Superior temporal gyrus (tissue), 1 donor: Measurements from ENCODE around the gene ZNF839.
A peak's percentile ranks its signal among the peaks of the same experiment; 100 is the strongest.
"Not testable (repeated sequence)": the region's sequence is repeated elsewhere in the genome, so short reads cannot be mapped to it uniquely, and the experiment has no call there.

ENCODE experiments used
- DNase-seq: peaks from one replicate; pipeline ENCODE4 v3.0.0-alpha.2; 2016; ENCODE audit errors: extremely low spot score

ZNF839 gene

DNA sequence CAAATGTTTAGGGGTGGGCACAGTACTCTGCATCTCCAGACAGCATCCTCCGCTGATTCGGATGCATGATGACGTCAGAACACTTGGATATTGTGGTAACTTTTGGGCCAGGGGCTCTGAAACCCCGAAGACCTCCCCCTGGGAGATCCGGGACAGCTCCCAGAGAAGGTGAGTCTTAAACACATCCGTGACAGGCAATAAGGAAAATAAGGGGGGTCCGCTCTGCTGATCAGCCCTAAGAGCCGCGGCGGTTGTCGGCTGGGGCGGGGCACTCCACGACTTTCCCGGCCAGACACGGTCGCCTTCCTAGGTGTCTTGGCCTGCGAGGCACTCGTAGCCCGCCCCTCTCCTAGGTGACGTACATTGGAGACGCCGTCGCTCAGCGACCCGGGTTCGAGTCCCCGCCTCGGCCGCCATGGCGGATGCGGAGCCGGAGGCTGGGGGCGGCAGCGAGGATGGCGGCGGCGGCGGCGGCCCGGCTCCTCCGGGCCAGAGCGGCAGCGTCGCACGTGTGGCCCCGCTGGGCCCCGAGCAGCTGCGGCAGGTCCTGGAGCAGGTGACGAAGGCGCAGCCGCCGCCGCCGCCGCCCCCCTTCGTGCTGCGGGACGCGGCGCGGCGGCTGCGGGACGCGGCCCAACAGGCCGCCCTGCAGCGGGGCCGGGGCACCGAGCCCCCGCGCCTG lies at the start of gene ZNF839:
ZNF839 (plus strand) TSS at position 396 of the 682 bp plus-strand sequence; CDS start at position 416, 20 bp downstream.
- DNase-seq, result peak; percentile 89

DNA sequence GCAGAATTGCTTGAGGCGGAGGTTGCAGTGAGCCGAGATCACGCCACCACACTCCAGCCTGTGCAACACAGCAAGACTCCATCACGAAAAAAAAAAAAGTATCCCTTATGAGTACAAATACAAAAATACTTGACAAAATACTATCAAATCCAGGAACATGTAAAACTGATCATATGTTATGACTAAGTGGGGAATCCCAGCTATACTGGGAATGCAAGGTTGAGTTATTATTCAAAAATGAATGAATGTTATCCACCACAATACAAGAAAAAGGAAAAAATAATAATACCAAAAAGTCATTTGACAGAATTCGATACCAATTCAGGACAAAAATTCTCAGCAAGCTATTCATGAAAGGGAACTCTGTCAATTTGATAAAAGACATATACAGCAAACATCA lies 47.2 kb upstream of the ZNF839 start:
- DNase-seq, result no peak

DNA sequence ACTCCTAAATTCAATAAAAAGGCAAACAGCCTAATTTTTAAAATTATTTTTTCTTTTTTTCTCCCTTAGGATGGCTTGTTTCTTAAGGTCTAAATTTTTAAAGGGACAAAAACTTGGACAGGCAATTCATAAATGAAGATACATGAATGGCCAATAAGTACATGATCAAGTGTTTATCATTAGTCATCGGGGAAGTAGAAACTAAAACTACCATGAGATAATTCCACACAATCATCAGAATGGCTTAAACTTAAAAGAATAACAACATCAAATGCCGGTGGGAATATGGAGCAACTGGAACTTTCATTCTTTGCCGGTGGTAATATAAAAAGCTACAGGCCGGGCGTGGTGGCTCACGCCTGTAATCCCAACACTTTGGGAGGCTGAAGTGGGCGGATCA lies 43.7 kb upstream of the ZNF839 start:
- no peak for DNase-seq

DNA sequence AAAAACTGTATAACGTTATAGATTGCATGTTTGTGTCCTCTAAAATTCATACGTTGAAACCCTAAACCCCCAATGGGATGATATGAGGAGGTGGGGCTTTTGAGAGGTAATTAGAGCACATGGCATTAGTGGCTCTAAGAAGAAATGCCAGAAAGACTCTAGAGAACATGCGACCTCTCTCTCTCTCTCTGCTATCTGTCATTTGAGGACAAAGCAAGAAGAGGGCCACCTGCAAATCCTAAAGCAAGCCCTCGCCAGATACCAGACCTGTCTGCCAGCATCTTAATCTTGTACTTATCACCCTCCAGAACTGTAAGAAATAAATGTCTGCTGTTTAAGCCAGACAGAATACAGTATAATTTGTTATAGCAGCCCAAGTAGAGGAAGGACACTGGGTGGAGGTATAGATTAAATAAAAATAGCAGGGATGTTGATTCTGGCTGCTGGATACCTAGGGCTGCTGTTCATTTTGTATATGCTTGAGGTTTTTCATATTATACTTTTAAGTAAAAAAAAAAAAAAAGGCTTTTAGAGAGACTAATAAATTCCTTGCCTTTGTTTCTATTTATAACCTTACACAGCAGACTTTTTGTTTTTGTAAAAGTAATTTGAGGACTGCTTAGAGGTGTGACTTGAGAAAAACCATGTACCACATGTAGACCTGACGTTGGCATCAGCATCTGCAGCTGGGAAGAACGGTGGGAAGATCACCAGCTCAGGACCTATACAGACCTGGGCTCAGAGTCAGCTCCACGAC lies 41.5 kb upstream of the ZNF839 start:
- no peak for DNase-seq

DNA sequence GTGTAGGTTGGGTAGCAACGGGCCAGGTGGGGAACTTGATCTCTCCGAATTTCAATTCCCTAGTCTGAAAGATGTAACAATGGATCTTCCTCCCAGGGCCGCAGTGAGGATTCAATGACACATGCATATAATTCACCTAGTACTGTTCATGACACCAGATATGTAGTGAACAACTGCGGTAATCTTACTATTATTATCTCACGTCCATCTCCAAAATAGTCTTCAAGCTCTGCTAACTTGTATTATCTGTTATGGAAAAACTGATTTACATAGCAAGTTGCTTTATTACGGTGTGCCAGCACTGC lies 41.0 kb upstream of the ZNF839 start:
- DNase-seq, result no peak

DNA sequence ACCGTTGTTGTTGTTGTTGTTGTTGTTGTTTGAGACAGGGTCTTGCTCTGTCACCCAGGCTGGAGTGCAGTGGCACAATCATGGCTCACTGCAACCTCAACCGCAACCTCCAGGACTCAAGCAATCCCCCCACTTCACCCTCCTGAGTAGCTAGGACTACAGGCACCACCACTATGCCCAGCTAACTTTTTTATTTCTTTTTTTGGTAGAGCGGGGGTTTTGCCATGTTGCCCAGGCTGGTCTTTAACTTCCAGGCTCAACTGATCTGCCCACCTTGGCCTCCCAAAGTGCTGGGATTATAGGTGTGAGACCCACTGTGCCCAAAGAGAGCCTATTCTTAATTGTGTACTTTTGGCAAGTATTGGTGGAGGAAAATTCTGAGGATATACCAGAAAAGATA lies 40.3 kb upstream of the ZNF839 start:
- no peak for DNase-seq

DNA sequence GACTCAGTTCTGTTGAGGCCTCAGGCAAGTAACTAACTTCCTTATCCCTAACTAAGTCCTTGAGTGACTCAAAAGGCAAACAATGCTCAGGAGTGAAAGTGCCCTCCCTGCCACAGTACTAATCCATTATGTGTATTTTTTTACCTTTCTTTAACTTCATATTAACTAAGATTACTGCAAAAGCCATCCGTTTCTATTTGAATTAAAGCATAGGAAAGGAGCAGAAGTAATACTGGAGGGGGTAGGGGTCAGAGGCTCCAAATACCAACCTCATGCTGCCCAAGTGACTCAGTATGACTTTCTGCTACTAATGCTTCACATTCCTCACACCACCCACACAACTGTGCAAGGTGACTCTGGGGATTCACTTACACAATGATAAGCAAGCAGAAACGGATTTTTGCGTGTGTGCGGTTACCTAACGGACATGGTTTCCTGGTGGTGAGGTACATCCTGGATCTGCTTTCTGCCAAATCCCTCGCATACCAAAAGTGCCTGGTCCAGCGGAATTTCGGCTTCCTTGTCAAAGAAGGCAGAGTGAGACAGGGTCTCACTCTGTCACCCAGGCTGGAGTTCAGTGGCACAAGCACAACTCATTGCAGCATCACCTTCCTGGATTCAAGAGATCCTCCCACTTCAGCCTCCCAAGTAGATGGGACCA lies 39.7 kb upstream of the ZNF839 start:
- DNase-seq, result no peak

DNA sequence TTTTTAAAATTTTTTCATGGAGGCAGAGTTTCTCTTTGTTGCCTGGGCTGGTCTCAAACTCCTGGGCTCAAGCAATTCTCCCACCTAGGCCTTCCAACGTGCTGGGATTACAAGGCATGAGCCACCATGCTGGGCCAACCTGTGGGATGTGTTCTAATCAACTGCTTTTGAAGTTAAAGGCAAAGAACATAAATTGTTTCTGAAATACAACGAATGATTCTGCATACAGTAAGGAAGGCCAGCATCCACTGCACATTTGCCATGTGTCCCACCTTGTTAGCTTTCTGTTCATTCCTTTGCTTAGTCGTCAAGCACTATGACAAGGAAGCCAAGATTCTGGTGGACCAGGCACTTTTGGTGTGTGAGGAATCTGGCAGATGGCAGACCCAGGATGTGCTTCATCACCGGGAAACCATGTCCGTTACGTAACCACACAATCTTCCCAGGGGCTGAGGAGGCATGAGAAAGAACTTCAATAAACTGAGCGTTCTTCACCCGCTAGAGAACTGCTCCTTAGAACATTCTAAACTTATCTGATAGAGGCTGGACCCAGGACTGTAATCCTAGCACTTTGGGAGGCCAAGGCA lies 39.1 kb upstream of the ZNF839 start:
- no peak for DNase-seq

DNA sequence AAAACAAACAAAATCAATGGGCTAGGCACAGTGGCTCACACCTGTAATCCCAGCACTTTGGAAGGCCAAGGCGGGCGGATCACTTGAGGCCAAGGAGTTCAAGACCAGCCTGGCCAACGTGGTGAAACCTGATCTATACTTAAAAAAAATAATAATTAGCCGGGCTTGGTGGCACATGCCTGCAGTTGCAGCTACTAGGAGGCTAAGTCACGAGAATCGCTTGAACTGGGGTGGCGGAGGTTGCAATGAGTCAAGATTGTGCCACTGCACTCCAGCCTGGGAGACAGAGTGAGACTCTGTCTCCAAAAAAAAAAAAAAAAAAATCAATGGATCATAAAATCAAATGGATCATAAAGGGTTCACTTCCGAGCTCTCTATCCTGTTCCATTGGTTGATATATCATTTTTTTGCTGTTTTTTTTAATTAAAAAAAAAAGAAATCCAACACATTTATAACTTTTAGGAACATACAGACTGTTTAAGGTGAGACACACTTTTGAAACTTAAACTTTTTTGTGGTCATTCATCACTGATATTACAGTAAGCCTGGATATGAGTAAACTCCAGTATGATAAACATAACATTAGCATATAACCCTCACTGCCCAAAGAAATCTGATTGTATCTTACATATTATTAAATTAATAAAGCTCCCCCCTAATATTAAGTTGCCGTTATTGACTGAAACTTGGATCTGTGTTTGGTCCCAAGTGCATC lies 36.6 kb upstream of the ZNF839 start:
- DNase-seq, result no peak

DNA sequence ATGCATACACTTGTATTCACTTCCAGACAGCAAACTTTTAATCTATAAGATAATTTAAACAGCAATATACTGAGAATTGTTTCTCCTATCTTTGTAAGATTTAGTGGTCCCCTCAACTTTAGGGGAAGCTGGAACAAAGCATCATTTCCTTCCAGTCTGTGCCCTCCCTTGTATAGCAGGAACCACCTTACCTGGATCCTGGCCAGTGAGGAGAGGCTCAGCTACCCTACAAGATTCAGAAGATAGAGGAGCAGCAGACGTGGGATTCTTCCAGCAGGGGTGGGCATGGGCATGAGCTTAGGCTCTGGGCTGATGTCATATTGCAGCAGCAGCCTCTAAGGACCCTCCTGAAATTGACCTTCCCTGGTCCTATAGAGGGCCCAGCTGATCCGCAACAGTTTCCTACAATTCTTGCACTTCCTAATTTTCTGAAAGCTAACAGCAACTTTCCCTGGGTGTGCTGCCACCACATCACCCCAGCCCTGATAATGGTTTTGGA lies 35.9 kb upstream of the ZNF839 start:
- no peak for DNase-seq

DNA sequence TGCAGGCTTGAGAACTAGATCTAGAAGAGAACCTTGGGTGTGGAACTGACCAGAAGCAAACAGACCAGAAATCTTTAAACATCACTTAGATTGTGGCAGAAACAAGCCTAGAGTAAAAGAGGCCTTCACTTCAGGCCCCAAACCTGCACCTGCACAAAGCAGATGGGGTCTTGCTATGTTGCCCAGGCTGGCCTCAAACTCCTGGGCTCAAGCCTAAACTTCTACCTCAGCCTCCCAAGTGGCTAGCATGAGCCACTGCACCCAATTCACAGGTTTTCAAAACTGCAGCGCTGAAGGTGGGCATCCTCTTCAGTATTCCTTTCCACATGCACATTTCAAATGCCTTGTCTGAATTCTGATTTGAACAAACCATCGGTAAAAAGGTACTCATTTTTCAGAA lies 34.4 kb upstream of the ZNF839 start:
- no peak for DNase-seq

DNA sequence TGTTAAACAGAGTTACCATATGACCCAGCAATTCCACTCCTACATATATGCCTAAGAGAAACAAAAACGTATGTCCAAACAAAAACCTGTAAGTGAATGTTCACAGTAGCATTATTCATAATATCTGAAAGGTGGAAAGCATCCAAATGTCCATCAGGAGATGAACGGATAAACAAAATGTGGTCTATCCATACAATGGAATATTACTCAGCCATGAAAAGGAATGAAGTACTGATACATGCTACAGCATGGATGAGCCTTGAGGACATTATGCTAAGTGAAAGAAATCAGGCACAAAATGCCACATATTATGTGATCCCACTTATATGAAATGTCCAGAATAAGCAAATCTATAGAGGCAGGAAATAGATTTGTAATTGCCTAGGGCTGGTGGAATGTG lies 31.4 kb upstream of the ZNF839 start:
- no peak for DNase-seq

DNA sequence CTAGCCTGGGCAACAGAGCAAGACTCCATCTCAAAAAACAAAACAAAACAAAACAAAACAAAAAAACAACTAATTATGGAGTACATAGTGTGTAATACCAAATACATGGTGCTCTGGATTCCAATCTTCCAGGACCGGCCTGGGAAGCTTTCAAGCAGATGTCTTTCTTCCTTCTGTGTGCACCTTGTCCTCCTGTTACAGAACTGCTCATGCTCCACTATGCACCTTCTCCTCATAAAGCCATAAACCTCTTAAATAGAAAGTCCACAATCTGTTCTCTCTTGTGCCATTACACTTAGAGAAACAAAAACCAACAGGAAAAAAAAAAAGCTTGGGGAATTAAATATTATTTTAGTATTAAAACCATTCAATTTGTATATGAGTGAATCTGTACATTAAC lies 27.1 kb upstream of the ZNF839 start:
- DNase-seq, result no peak

DNA sequence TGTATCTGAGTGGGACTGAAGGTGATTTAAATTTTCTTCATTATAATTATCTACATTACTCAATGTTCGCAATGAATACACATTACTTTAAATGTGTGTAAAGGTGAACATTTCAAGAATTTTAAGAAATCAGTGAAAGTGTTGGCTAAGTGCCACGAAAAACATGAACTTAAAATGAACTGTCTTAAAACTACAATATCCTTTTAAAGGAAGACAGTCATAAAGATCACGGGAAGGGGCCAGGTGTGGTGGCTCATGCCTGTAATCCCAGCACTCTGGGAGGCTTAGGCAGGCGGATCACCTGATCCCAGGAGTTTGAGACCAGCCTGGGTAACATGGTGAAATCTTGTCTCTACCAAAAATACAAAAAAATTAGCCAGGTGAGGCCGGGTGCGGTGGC lies 25.8 kb upstream of the ZNF839 start:
- DNase-seq, result no peak

DNA sequence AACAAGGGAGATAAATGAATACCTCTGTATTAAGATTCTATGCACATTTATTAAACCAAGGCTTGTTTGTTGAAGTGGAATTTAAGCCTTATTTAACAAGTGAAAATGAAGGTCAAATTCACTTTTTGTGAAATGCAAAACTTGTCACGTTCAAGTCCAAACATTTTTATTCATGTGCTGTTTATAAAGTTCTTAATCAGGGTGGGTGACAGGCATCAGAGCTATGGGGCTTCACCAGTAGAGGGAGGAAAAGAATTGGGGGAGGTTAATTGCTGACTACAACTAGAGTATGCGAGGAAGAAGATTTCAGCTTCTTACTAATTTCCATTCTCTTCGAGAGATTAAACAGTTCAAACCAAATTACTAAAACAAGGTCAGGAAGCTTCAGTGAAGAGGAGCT lies 24.3 kb upstream of the ZNF839 start:
- DNase-seq, result peak; percentile 47

DNA sequence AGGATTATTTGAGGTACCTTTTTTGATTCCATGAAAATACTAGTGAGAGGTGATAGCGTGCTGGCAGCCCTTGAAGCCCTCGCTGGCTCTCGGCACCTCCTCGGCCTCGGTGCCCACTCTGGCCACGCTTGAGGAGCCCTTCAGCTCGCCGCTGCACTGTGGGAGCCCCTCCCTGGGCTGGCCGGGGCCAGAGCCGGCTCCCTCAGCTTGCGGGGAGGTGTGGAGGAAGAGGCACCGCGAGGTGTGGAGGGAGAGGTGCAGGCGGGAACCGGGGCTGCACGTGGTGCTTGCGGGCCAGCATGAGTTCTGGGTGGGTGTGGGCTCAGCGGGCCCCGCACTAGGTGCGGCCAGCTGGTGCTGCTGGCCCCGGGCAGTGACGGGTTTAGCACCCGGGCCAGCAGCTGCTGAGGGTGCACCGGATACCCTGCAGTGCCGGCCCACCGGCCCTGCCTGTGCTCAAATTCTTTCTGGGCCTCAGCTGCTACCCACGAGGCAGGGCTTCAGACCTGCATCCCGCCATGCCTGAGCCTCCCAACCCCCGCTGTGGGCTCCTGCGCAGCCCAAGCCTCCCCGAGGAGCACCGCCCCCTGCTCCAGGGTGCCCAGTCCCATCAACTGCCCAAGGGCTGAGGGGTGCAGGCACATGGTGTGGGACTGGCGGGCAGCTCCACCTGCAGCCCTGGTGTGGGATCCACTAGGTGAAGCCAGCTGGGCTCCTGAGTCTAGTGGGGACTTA lies 21.9 kb upstream of the ZNF839 start:
- no peak for DNase-seq

DNA sequence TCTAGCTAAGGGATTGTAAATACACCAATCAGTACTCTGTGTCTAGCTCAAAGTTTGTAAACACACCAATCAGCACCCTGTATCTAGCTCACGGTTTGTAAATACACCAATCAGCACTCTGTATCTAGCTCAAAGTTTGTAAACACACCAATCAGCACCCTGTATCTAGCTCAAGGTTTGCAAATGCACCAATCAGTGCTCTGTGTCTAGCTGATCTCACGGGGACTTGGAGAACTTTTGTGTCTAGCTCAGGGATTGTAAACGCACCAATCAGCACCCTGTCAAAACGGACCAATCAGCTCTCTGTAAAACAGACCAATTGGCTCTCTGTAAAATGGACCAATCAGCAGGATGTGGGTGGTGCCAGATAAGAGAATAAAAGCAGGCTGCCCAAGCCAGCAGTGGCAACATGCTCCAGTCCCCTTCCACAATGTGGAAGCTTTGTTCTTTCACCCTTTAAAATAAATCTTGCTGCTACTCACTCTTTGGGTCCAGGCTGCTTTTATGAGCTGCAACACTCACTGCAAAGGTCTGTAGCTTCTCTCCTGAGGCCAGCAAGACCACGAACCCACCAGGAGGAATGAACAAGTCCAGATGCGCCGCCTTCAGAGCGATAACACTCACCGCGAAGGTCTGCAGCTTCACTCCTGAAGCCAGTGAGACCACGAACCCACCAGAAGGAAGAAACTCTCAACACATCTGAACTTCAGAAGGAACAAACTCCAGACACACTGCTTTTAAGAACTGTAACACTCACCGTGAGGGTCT lies 21.1 kb upstream of the ZNF839 start:
- DNase-seq, result not testable (repeated sequence)

DNA sequence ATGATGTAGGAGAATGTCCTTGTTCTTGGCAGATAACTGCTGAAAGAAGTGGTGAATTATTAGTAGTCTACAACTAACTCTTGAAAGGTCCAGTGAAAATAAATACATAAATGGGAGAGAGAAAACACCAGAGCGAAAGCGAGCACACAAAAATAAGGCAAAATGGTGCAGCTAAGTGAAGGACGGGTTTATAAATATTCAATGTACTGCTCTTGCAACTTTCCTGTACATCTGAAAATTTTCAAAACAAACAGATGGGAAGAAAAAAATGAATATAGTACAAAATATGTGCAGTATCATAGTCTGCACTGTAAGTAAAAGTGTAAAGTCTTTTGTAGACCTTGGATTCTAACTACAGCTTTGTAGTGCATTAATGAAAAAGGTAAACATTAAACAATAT lies 15.9 kb upstream of the ZNF839 start:
- peak; percentile 8 for DNase-seq

DNA sequence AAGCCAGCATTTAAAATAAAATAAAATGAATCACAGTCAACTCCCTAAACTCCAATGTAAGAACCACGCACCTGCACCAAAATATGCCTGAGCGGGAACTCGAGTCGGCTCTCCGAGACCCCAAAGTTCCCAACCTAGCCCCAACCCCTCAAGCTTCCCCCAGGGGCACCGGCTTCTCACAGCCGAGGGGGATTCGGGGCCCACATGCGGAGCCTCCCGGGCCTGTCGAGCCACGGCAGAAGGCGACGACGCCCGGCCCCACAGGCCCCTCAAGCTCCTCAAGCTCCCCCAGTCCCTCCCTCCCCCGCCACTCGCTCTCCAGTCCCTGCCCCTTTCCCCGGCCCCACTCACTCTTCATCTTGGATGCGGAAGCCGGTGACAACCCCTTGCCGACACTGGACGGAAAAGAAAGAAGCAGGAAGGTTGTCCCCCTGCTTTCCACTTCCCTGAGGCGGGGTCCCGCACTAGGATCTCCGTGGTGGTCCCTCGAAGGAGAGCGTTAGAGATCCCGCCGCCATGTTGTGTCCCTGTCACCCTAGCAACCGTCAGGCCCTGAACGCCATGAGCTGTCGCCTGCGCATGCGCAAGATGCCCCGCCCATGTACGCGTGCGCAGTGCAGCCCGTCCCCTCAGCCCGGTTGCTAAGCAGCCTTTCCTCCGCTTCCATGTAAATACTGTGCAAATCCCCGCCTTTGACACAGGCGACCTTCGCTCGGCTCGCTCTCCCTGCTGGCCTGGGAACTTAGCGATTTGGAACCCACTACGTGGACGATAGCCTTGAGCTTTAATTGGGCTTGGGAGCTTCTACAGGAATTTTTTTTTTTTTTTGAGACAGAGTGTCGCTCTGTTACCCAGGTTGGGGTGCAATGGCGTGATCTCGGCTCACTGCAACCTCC lies 14.7 kb upstream of the ZNF839 start, which contains the start of gene MOK:
MOK (minus strand) TSS at position 554 of the 896 bp plus-strand sequence; CDS start at position 358, 196 bp downstream.
- peak; percentile 98 for DNase-seq
